GM23248 (cell line): Measurements from ENCODE around the gene ARFGAP1. TPM values are rescaled to one million over a fixed set of nuclear protein-coding genes. Genes with fewer than 3 reads are reported as not detected.

ENCODE experiments used
- DNase-seq: peaks from one replicate; pipeline ENCODE4 v3.0.0-alpha.2; 2015
- H2AFZ ChIP-seq: fragments of 200-600 bp; sonication (generic); 2 replicates; pipeline ENCODE4 v1.6.1; 2016; ENCODE audit warnings: antibody characterized with exemption
- H3F3A ChIP-seq: fragments of 200-600 bp; sonication (generic); 2 replicates; pipeline ENCODE4 v1.6.1; 2016; ENCODE audit warnings: mild to moderate bottlenecking, antibody characterized with exemption, mixed run types; ENCODE audit not compliant: insufficient read depth
- H3K27ac ChIP-seq: fragments of 200-600 bp; sonication (generic); 2 replicates; pipeline ENCODE4 v1.5.1; 2016; ENCODE audit warnings: mild to moderate bottlenecking
- H3K27me3 ChIP-seq: fragments of 200-600 bp; sonication (generic); replicated peaks from 2 replicates; pipeline ENCODE4 v1.6.1; 2016; ENCODE audit warnings: mild to moderate bottlenecking; ENCODE audit not compliant: insufficient read depth
- H3K36me3 ChIP-seq: fragments of 200-600 bp; sonication (generic); 2 replicates; pipeline ENCODE4 v1.6.1; 2016; ENCODE audit warnings: low read depth, mild to moderate bottlenecking
- H3K4me1 ChIP-seq: fragments of 200-600 bp; sonication (generic); 2 replicates; pipeline ENCODE4 v1.6.1; 2016; ENCODE audit warnings: mild to moderate bottlenecking; ENCODE audit not compliant: insufficient read depth
- H3K4me2 ChIP-seq: fragments of 200-600 bp; sonication (generic); one replicate; pipeline ENCODE4 v1.6.1; 2016; ENCODE audit warnings: mild to moderate bottlenecking; ENCODE audit not compliant: unreplicated experiment
- H3K4me3 ChIP-seq: fragments of 200-600 bp; sonication (generic); 2 replicates; pipeline ENCODE4 v1.5.1; 2016; ENCODE audit warnings: mild to moderate bottlenecking
- H3K79me2 ChIP-seq: fragments of 200-600 bp; sonication (generic); 2 replicates; pipeline ENCODE4 v1.6.1; 2016; ENCODE audit warnings: mild to moderate bottlenecking; ENCODE audit not compliant: insufficient read depth
- H3K9ac ChIP-seq: fragments of 200-600 bp; sonication (generic); 2 replicates; pipeline ENCODE4 v1.6.1; 2016; ENCODE audit warnings: mild to moderate bottlenecking
- H3K9me2 ChIP-seq: fragments of 200-600 bp; sonication (generic); 2 replicates; pipeline ENCODE4 v1.6.1; 2016; ENCODE audit warnings: mixed run types, mild to moderate bottlenecking, moderate library complexity; ENCODE audit not compliant: insufficient read depth
- H3K9me3 ChIP-seq: fragments of 200-600 bp; sonication (generic); one replicate; pipeline ENCODE4 v1.6.1; 2017; ENCODE audit warnings: low read depth
- H4K20me1 ChIP-seq: fragments of 200-600 bp; sonication (generic); 2 replicates; pipeline ENCODE4 v1.6.0; 2016; ENCODE audit not compliant: insufficient read depth
- EZH2 ChIP-seq: fragments of 200-600 bp; sonication (generic); IDR thresholded peaks from 2 replicates; pipeline ENCODE4 v1.6.1; 2018; ENCODE audit warnings: antibody characterized with exemption, mild to moderate bottlenecking; ENCODE audit not compliant: insufficient read depth, poor library complexity, severe bottlenecking
- EZH2phosphoT487 ChIP-seq: fragments of 200-600 bp; sonication (generic); IDR thresholded peaks from 2 replicates; pipeline ENCODE4 v1.6.1; 2018; ENCODE audit warnings: antibody characterized with exemption, moderate library complexity, mild to moderate bottlenecking, low read depth; ENCODE audit not compliant: insufficient read depth
- WGBS, 2 experiments: methylation state at CpG; one replicate each; pipeline ENCODE4 v1.1.6; 2015 to 2017; ENCODE audit warnings: low lambda C conversion rate in 2 of 2, low coverage in 1 of 2; ENCODE audit errors: missing lambda C conversion rate in 2 of 2; 5-methylcytosine and 5-hydroxymethylcytosine counted together
- in situ Hi-C: fragments of 300-500 bp; cut with MboI; formaldehyde crosslinking; loops from 2 replicates; pipeline ENCODE4 v1.15.0; 2020
- polyA plus RNA-seq: library from polyadenylated mRNA; unstranded; fragments of >200 nt; fragmentation: Nextera tagmentation; extraction: Ambion mirVana; gene quantifications from 2 replicates; pipeline ENCODE4 v1.2.1, GENCODE V29; 2016
- total RNA-seq: library from RNA; depleted of rRNA; stranded (reverse); fragments of >200 nt; shearing (Covaris generic); gene quantifications from 2 replicates; pipeline ENCODE4 v1.2.3, GENCODE V29; 2014

The ARFGAP1 gene
- total and polyA plus RNA-seq, 2 experiments from 2014 or later, result 69.0 to 88.5 TPM

GRCh38 chr20:63274381-63275228, 2.0 kb downstream of the ARFGAP1 start:
- H3K4me3 ChIP-seq, result peak overlapping the region; percentile 100
- in situ Hi-C loops, result no loop called here
- peak overlapping the region; percentile 84 for H3K4me2 ChIP-seq
- peak overlapping the region; percentile 99; the same call in 1 of the 2 replicates for H3K9ac ChIP-seq
- peaks cover 87% of the 10 kb centered on the region for H3K79me2 ChIP-seq
- H3K9me2 ChIP-seq, result no peaks in the 10 kb centered on the region
- H3K27ac ChIP-seq, result peak overlapping the region; percentile 28; the same call in 1 of the 2 replicates
- H3K9me3 ChIP-seq, result no peaks in the 10 kb centered on the region
- H4K20me1 ChIP-seq, result no peaks in the 10 kb centered on the region; the same call in 1 of the 2 replicates
- H3K4me1 ChIP-seq, result peaks cover 13% of the 10 kb centered on the region
- peaks cover 16% of the 10 kb centered on the region; the same call in 1 of the 2 replicates for H3K36me3 ChIP-seq
- no peaks in the 10 kb centered on the region for H3F3A ChIP-seq
- H2AFZ ChIP-seq, result no peak overlapping the region
- WGBS, 2 experiments, result 54 to 58% methylated on average over 17 of the region's 17 CpGs
- TF ChIP-seq EZH2phosphoT487 (no peak), EZH2 (no peak)
- peak; percentile 76 for DNase-seq
- H3K27me3 ChIP-seq, result no peaks in the 10 kb centered on the region

- 88 to 89% methylated on average over 15 to 18 of the region's 18 CpGs for WGBS, 2 experiments
- H3K36me3 ChIP-seq, result peaks cover 23% of the 10 kb centered on the region; the same call in 1 of the 2 replicates
- no peaks in the 10 kb centered on the region; the same call in 1 of the 2 replicates for H4K20me1 ChIP-seq
- no peak overlapping the region for H3K27ac ChIP-seq
- no peak overlapping the region for H3K4me2 ChIP-seq
- H3F3A ChIP-seq, result no peaks in the 10 kb centered on the region
- H3K27me3 ChIP-seq, result no peaks in the 10 kb centered on the region
- peaks cover 96% of the 10 kb centered on the region for H3K79me2 ChIP-seq
- no peak overlapping the region for H3K9ac ChIP-seq
- DNase-seq, result no peak
- no peak for TF ChIP-seq EZH2phosphoT487
- no peak for TF ChIP-seq EZH2
- H3K9me2 ChIP-seq, result no peaks in the 10 kb centered on the region
- H3K4me1 ChIP-seq, result peaks cover 13% of the 10 kb centered on the region
- no peak overlapping the region for H3K4me3 ChIP-seq
- H3K9me3 ChIP-seq, result no peaks in the 10 kb centered on the region
- in situ Hi-C loops, result no loop called here
- no peak overlapping the region for H2AFZ ChIP-seq
Observed at GRCh38 chr20:63275825-63276224, 3.2 kb downstream of the ARFGAP1 start.

- H3K4me2 ChIP-seq, result no peak overlapping the region
- H3K9ac ChIP-seq, result no peak overlapping the region
- no peak for TF ChIP-seq EZH2
- no peak for TF ChIP-seq EZH2phosphoT487
- no peaks in the 10 kb centered on the region; the same call in 1 of the 2 replicates for H4K20me1 ChIP-seq
- DNase-seq, result no peak
- no peaks in the 10 kb centered on the region for H3K9me3 ChIP-seq
- H3K27ac ChIP-seq, result no peak overlapping the region
- peaks cover 94% of the 10 kb centered on the region for H3K79me2 ChIP-seq
- H3F3A ChIP-seq, result no peaks in the 10 kb centered on the region
- H2AFZ ChIP-seq, result no peak overlapping the region
- H3K9me2 ChIP-seq, result no peaks in the 10 kb centered on the region
- H3K36me3 ChIP-seq, result peaks cover 28% of the 10 kb centered on the region; the same call in 1 of the 2 replicates
- in situ Hi-C loops, result no loop called here
- 96 to 98% methylated on average over 11 to 20 of the region's 20 CpGs for WGBS, 2 experiments
- no peaks in the 10 kb centered on the region for H3K27me3 ChIP-seq
- H3K4me1 ChIP-seq, result peaks cover 8% of the 10 kb centered on the region; the same call in 1 of the 2 replicates
- no peak overlapping the region for H3K4me3 ChIP-seq
Observed at GRCh38 chr20:63276956-63277355, 4.3 kb downstream of the ARFGAP1 start.

GRCh38 chr20:63277466-63278272, 5.1 kb downstream of the ARFGAP1 start:
- H3K79me2 ChIP-seq, result peaks cover 91% of the 10 kb centered on the region
- TF ChIP-seq EZH2phosphoT487 (no peak), EZH2 (no peak)
- no peaks in the 10 kb centered on the region for H3K9me3 ChIP-seq
- H3F3A ChIP-seq, result no peaks in the 10 kb centered on the region
- H3K27ac ChIP-seq, result no peak overlapping the region
- WGBS, 2 experiments, result 87% methylated on average over 25 to 28 of the region's 30 CpGs
- peaks cover 8% of the 10 kb centered on the region; the same call in 1 of the 2 replicates for H3K4me1 ChIP-seq
- H3K27me3 ChIP-seq, result no peaks in the 10 kb centered on the region
- no peaks in the 10 kb centered on the region; the same call in 1 of the 2 replicates for H4K20me1 ChIP-seq
- H2AFZ ChIP-seq, result no peak overlapping the region
- no peak overlapping the region for H3K4me2 ChIP-seq
- in situ Hi-C loops, result no loop called here
- no peaks in the 10 kb centered on the region for H3K9me2 ChIP-seq
- no peak overlapping the region for H3K4me3 ChIP-seq
- DNase-seq, result no peak
- peaks cover 28% of the 10 kb centered on the region; the same call in 1 of the 2 replicates for H3K36me3 ChIP-seq
- H3K9ac ChIP-seq, result no peak overlapping the region
